ENCODE measurements around the gene TMEM175.

GRCh38 chr4:986879-987623 lies 54.8 kb downstream of the TMEM175 start, which contains the start of gene IDUA:
- TF ChIP-seq CTCF (IDR thresholded peaks at IDR 0.05) (peak in 3 of 7 experiments; percentile 4 to 43 (median 37)), POLR2AphosphoS5 (IDR thresholded peaks at IDR 0.05) (peak in 2 of 3 donors; percentile 7 to 51), POLR2A (IDR thresholded peaks at IDR 0.05) (no peak), EP300 (IDR thresholded peaks at IDR 0.05) (no peak)
